SK-N-SH (cell line): Measurements from ENCODE around the gene LPAR1. TPM values are rescaled to one million over a fixed set of nuclear protein-coding genes. Genes with fewer than 3 reads are reported as not detected.

ENCODE experiments used
- CTCF ChIA-PET: fragments of 300-600, 350-600 bp; formaldehyde crosslinking; extraction: SDS; loops from one replicate; lab custom pipeline; 2021; lab: Yijun Ruan, JAX
- POLR2A ChIA-PET: fragments of 350-600 bp; sonication (Branson Sonifier 250); formaldehyde crosslinking; extraction: SDS; loops from one replicate; lab custom pipeline; 2020; ENCODE audit warnings: antibody characterized with exemption, inconsistent platforms; lab: Yijun Ruan, JAX
- DNase-seq: peaks from one replicate; pipeline ENCODE4 v3.0.0; 2012
- H2AFZ ChIP-seq: fragments of 200-600 bp; sonication (generic); 2 replicates; pipeline ENCODE4 v1.8.1; 2016; ENCODE audit warnings: antibody characterized with exemption, mild to moderate bottlenecking, low read depth
- H3F3A ChIP-seq: fragments of 200-600 bp; sonication (generic); replicated peaks from 2 replicates; pipeline ENCODE3; 2016; ENCODE audit warnings: antibody characterized with exemption, mild to moderate bottlenecking; ENCODE audit not compliant: insufficient read depth
- H3K27ac ChIP-seq, 2 experiments: fragments of 200-500 bp in 1 of 2; fragments of 200-600 bp in 1 of 2; sonication (Bioruptor generic) in 1 of 2; sonication (generic), shearing (Covaris generic) in 1 of 2; 2 replicates each; pipeline versions ENCODE4 v1.5.1 to v1.6.1; 2014 to 2016; ENCODE audit warnings: low read depth in 2 of 2, inconsistent platforms in 1 of 2, low read length in 1 of 2, mild to moderate bottlenecking in 1 of 2, mixed read lengths in 1 of 2
- H3K27me3 ChIP-seq: fragments of 200-600 bp; sonication (generic), shearing (Covaris generic); 2 replicates; pipeline ENCODE4 v1.6.1; 2016; ENCODE audit warnings: mixed run types; ENCODE audit not compliant: insufficient read depth
- H3K36me3 ChIP-seq, 2 experiments: fragments of 200-500 bp in 1 of 2; fragments of 200-600 bp in 1 of 2; sonication (Bioruptor generic) in 1 of 2; sonication (generic) in 1 of 2; replicated peaks in 1 of 2; 2 replicates each; pipeline versions ENCODE3 to v1.5.1; 2014 to 2016; ENCODE audit warnings: low read length in 1 of 2, mild to moderate bottlenecking in 1 of 2; ENCODE audit not compliant: insufficient read depth in 2 of 2, control insufficient read depth in 1 of 2
- H3K4me1 ChIP-seq, 2 experiments: fragments of 200-500 bp in 1 of 2; fragments of 200-600 bp in 1 of 2; sonication (Bioruptor generic) in 1 of 2; sonication (generic), shearing (Covaris generic) in 1 of 2; 2 replicates each; pipeline versions ENCODE4 v1.5.1 to v1.6.1; 2014 to 2016; ENCODE audit warnings: low read depth in 1 of 2, low read length in 1 of 2, mixed run types in 1 of 2; ENCODE audit not compliant: insufficient read depth in 2 of 2, control insufficient read depth in 1 of 2
- H3K4me2 ChIP-seq: fragments of 200-600 bp; sonication (generic), shearing (Covaris generic); 2 replicates; pipeline ENCODE4 v1.6.1; 2017; ENCODE audit warnings: mixed run types
- H3K4me3 ChIP-seq, 2 experiments: fragments of 200-500 bp in 1 of 2; fragments of 200-600 bp in 1 of 2; sonication (Bioruptor generic) in 1 of 2; sonication (generic), shearing (Covaris generic) in 1 of 2; 2 replicates each; pipeline versions ENCODE4 v1.5.1 to v1.8.1; 2014 to 2016; ENCODE audit warnings: low read depth in 2 of 2, inconsistent platforms in 1 of 2, low read length in 1 of 2, mild to moderate bottlenecking in 1 of 2, mixed read lengths in 1 of 2, moderate library complexity in 1 of 2
- H3K79me2 ChIP-seq: fragments of 200-600 bp; sonication (generic); 2 replicates; pipeline ENCODE4 v1.8.1; 2017; ENCODE audit warnings: mild to moderate bottlenecking; ENCODE audit not compliant: insufficient read depth
- H3K9ac ChIP-seq: fragments of 200-600 bp; sonication (generic); 2 replicates; pipeline ENCODE4 v1.6.1; 2017; ENCODE audit warnings: mixed run types
- H3K9me2 ChIP-seq: fragments of 200-600 bp; sonication (generic); 2 replicates; pipeline ENCODE4 v1.6.1; 2017; ENCODE audit warnings: mixed run types
- H3K9me3 ChIP-seq: fragments of 200-600 bp; sonication (generic); 2 replicates; pipeline ENCODE4 v1.6.1; 2017; ENCODE audit warnings: mixed run types, mild to moderate bottlenecking, moderate library complexity
- H4K20me1 ChIP-seq: fragments of 200-600 bp; sonication (generic); 2 replicates; pipeline ENCODE4 v1.6.1; 2017; ENCODE audit warnings: mild to moderate bottlenecking, mixed run types; ENCODE audit not compliant: insufficient read depth
- CTCF ChIP-seq: fragments of 200-600 bp; sonication (generic); IDR thresholded peaks from 2 replicates; pipeline ENCODE4 v1.6.1; 2017; ENCODE audit warnings: antibody characterized with exemption, mild to moderate bottlenecking, moderate library complexity
- EP300 ChIP-seq, 2 experiments: IDR thresholded peaks; 2 replicates each; pipeline versions ENCODE4 v1.4.0 to v1.6.1; 2012; ENCODE audit warnings: borderline replicate concordance in 1 of 2, low read depth in 1 of 2, low read length in 1 of 2
- EZH2phosphoT487 ChIP-seq: fragments of 200-600 bp; sonication (generic); IDR thresholded peaks from 2 replicates; pipeline ENCODE4 v1.6.1; 2017; ENCODE audit warnings: low read depth, mixed run types, mild to moderate bottlenecking, antibody characterized with exemption, moderate library complexity, borderline replicate concordance
- FOSL2 ChIP-seq: IDR thresholded peaks from 2 replicates; pipeline ENCODE4 v1.4.0; 2012; ENCODE audit warnings: low read depth, mild to moderate bottlenecking, moderate library complexity, borderline replicate concordance
- FOXM1 ChIP-seq: IDR thresholded peaks from 2 replicates; pipeline ENCODE4 v1.4.0; 2012; ENCODE audit warnings: low read depth, mild to moderate bottlenecking
- GABPA ChIP-seq: IDR thresholded peaks from 2 replicates; pipeline ENCODE4 v1.4.0; 2012; ENCODE audit warnings: low read depth, mild to moderate bottlenecking
- GATA2 ChIP-seq: sonication (generic); formaldehyde crosslinking; IDR thresholded peaks from 2 replicates; pipeline ENCODE4 v1.5.0; 2020; ENCODE audit warnings: mild to moderate bottlenecking, missing genetic modification reagents
- MXI1 ChIP-seq: IDR thresholded peaks from 2 replicates; pipeline ENCODE4 v1.6.1; 2012; ENCODE audit warnings: mild to moderate bottlenecking, low read depth, low read length, improper control_type of control experiment
- POLR2AphosphoS5 ChIP-seq: IDR thresholded peaks from 2 replicates; pipeline ENCODE4 v1.6.1; 2012; ENCODE audit warnings: low read depth, low read length
- RAD21 ChIP-seq: IDR thresholded peaks from 2 replicates; pipeline ENCODE4 v1.6.1; 2012; ENCODE audit warnings: mild to moderate bottlenecking, low read length
- RCOR1 ChIP-seq: fragments of 150-350 bp; IDR thresholded peaks from 2 replicates; pipeline ENCODE4 v1.6.1; 2017; ENCODE audit warnings: antibody characterized with exemption, low read length
- REST ChIP-seq: IDR thresholded peaks from 2 replicates; pipeline ENCODE4 v1.6.1; 2012; ENCODE audit warnings: mild to moderate bottlenecking, low read depth, low read length, moderate library complexity
- SIN3A ChIP-seq: IDR thresholded peaks from 2 replicates; pipeline ENCODE4 v1.6.1; 2012; ENCODE audit warnings: low read depth, mild to moderate bottlenecking, low read length, moderate library complexity, borderline replicate concordance
- TAF1 ChIP-seq: IDR thresholded peaks from 2 replicates; pipeline ENCODE4 v1.6.1; 2012; ENCODE audit warnings: low read depth, mild to moderate bottlenecking, low read length, moderate library complexity, borderline replicate concordance
- TCF12 ChIP-seq: IDR thresholded peaks from 2 replicates; pipeline ENCODE4 v1.4.0; 2012
- USF2 ChIP-seq: fragments of 150-350 bp; IDR thresholded peaks from 2 replicates; pipeline ENCODE4 v1.6.1; 2017; ENCODE audit warnings: antibody characterized with exemption, low read length, low read depth, borderline replicate concordance
- YY1 ChIP-seq: IDR thresholded peaks from 2 replicates; pipeline ENCODE4 v1.4.0; 2012; ENCODE audit warnings: low read depth, mild to moderate bottlenecking
- WGBS: methylation state at CpG from one replicate; pipeline ENCODE4 v1.1.6; 2017; ENCODE audit warnings: low lambda C conversion rate; 5-methylcytosine and 5-hydroxymethylcytosine counted together
- polyA plus RNA-seq, 3 experiments: library from polyadenylated mRNA; depleted of rRNA; stranded (reverse); fragments of >200 nt; gene quantifications; 2 replicates each; pipeline ENCODE4 v1.2.3, GENCODE V29; 2012
- TF ChIP-seq, protein P1 (sequence below): IDR thresholded peaks from 2 replicates; pipeline ENCODE4 v1.4.0; 2012; ENCODE audit warnings: low read depth
- TF ChIP-seq, protein P2 (sequence below): IDR thresholded peaks from 2 replicates; pipeline ENCODE4; 2012

The LPAR1 gene
- polyA plus RNA-seq, 1 of the 3 experiments (the other 2 are of a cell fraction) = 9.4 TPM

DNA sequence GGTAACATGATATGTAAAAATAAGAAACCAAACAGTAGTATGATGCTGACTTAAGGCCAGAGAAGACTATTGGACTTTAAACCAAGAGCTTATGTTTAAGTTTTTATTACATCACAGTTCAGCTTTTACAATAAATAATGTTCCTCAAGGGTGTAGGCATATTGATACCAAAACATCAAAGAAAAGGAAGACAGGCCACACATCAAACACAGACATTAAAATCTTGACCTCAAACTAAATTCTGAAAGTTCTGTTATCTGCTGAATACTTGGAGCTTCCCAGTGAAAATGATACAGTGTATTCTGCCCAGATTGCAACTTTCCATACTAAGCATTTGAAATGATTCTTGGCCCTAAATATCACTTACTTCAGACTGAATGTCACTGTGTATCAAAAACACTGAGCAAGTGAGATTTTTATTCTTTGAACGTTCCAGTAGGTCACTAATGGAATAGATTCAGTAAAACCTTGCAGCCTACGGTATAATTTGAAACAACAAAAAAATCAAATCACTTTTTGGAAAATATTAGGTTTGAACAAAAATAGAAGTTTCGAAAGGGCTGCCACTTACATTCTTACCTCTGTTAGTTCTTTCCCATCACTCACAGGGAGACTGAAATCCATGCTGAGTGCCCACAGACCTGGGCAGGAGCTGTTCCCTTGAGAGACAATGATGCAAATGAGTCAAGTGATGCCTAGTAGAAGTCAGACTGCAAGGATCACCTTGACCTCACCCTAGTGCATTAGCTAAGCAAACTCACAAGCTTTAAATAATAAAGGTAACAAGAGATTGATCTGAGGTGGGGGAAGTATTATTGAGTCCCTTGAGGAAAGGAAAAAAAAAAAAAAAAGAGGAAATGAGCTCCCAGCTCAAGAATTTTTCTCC lies 2.5 kb downstream of the LPAR1 start:
- Histone ChIP-seq H2AFZ (peak overlapping the region; percentile 85; the same call in 1 of the 2 replicates), H3K79me2 (no peaks in the 10 kb centered on the region; the same call in 1 of the 2 replicates), H3K27ac (no peak overlapping the region), H3K4me2 (peak overlapping the region; percentile 90), H3K9me3 (no peaks in the 10 kb centered on the region), H3K4me3 (peak overlapping the region; percentile 68 to 72; a peak in 3 of 4 replicates), H3K4me1 (peaks cover 11 to 12% of the 10 kb centered on the region in 2 experiments; a peak in 3 of 4 replicates), H3K27me3 (no peaks in the 10 kb centered on the region), H3F3A (no peaks in the 10 kb centered on the region), H3K9ac (no peak overlapping the region), H3K9me2 (no peaks in the 10 kb centered on the region), H4K20me1 (no peaks in the 10 kb centered on the region), H3K36me3 (no peaks in the 10 kb centered on the region)
- no peak for DNase-seq
- POLR2A ChIA-PET = interaction anchor here (0.8 kb wide), 1 partner anchor 274 kb away, joined by 3 read pairs; no protein-coding TSS in a partner anchor
- CTCF ChIA-PET = interaction anchor here (0.6 to 4.4 kb wide), 28 partner anchors 9 to 594 kb away, joined by 3 to 22 read pairs (median 3); no protein-coding TSS in a partner anchor
- no peak for TF ChIP-seq TAF1
- TF ChIP-seq, protein P1, sequence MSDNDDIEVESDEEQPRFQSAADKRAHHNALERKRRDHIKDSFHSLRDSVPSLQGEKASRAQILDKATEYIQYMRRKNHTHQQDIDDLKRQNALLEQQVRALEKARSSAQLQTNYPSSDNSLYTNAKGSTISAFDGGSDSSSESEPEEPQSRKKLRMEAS = no peak
- TF ChIP-seq RAD21 = no peak
- TF ChIP-seq EZH2phosphoT487 = no peak
- TF ChIP-seq REST = no peak
- TF ChIP-seq USF2 = no peak
- no peak for TF ChIP-seq POLR2AphosphoS5
- TF ChIP-seq MXI1 = no peak
- no peak for TF ChIP-seq YY1
- TF ChIP-seq, protein P2, sequence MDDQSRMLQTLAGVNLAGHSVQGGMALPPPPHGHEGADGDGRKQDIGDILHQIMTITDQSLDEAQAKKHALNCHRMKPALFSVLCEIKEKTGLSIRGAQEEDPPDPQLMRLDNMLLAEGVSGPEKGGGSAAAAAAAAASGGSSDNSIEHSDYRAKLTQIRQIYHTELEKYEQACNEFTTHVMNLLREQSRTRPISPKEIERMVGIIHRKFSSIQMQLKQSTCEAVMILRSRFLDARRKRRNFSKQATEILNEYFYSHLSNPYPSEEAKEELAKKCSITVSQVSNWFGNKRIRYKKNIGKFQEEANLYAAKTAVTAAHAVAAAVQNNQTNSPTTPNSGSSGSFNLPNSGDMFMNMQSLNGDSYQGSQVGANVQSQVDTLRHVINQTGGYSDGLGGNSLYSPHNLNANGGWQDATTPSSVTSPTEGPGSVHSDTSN = no peak
- TF ChIP-seq SIN3A = no peak
- TF ChIP-seq GABPA = no peak
- TF ChIP-seq TCF12 = no peak
- no peak for TF ChIP-seq GATA2 (CRISPR knock-in tag)
- TF ChIP-seq FOXM1 = no peak
- no peak for TF ChIP-seq EP300 (IDR thresholded peaks at IDR 0.05; ENCODE audit: borderline replicate concordance in 1 of 2, low read depth in 1 of 2, low read length in 1 of 2)
- TF ChIP-seq FOSL2 = no peak
- TF ChIP-seq CTCF = no peak
- no peak for TF ChIP-seq RCOR1
- whole genome bisulfite sequencing = 77% methylated on average over 3 of the region's 3 CpGs
